OCI-M2 (cell line): ENCODE data around the gene DEXI.

Experiments
- DNase-seq: peaks from one replicate; lab custom pipeline; 2025; ENCODE audit not compliant: unreplicated experiment; lab: John Stamatoyannopoulos, UW

DEXI gene

GRCh38 chr16:10942352-10943063 lies at the start of gene DEXI:
DEXI (minus strand) TSS chr16:10942468; CDS start chr16:10942005, 463 bp downstream.
- peak; percentile 74 for DNase-seq

- DNase-seq, result no peak
These were observed 48.1 kb upstream of the DEXI start for GRCh38 chr16:10990378-10990777.

GRCh38 chr16:10989559-10989958 lies 47.3 kb upstream of the DEXI start:
- no peak for DNase-seq

DNA sequence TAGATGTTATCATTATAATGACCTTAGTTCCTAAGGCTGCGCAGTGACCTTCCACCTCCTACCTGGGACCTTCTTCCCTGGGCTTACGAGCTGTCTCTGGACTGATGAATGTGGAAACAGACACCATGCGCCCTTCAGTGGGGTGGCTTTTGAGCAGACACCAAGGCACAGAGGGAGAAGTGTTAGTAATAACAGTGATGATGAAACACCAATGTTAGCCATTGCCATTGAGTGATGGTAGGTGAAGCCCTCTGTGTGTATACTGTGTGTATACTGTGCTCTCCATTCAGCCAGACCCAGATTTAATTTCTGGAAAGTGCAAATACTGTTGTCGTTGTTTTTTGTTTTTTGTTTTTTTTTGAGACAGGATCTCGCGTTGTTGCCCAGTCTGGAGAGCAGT lies 46.6 kb upstream of the DEXI start:
- DNase-seq, result no peak

GRCh38 chr16:10988164-10988803 lies 46.0 kb upstream of the DEXI start:
- no peak for DNase-seq

- DNase-seq, result no peak
These were observed 45.3 kb upstream of the DEXI start for GRCh38 chr16:10987361-10988163.

- no peak for DNase-seq
These were observed 42.2 kb upstream of the DEXI start for GRCh38 chr16:10984509-10984908.

GRCh38 chr16:10983159-10983558 lies 40.9 kb upstream of the DEXI start:
- DNase-seq, result no peak

- no peak for DNase-seq
These were observed 40.3 kb upstream of the DEXI start for GRCh38 chr16:10982465-10983150.

- DNase-seq, result no peak
These were observed 39.5 kb upstream of the DEXI start for GRCh38 chr16:10981697-10982216.

GRCh38 chr16:10980813-10981212 lies 38.5 kb upstream of the DEXI start:
- no peak for DNase-seq

GRCh38 chr16:10979717-10980601 lies 37.7 kb upstream of the DEXI start:
- no peak for DNase-seq

GRCh38 chr16:10978871-10979446 lies 36.7 kb upstream of the DEXI start:
- no peak for DNase-seq

- no peak for DNase-seq
These were observed 35.9 kb upstream of the DEXI start for GRCh38 chr16:10978124-10978523.

DNA sequence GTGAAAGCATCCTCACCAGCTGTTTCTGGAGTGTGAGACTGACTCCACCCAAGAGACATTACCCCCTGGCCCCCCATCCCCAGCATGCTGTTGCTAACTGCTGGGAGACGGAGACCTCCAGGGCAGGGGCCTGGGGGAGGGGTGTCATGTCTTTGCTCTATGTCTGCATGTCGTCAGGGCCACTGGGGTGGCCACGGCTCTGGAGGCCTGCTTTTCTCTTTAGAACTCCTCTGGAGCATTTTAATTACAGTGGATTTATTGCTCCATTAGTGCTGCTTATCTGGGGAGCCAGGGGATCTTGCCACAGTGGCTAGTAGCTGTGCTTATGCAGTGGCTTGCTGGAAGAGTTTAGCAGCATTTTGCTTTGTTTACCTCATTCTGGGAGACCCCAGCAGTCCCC lies 34.4 kb upstream of the DEXI start:
- DNase-seq, result no peak

DNA sequence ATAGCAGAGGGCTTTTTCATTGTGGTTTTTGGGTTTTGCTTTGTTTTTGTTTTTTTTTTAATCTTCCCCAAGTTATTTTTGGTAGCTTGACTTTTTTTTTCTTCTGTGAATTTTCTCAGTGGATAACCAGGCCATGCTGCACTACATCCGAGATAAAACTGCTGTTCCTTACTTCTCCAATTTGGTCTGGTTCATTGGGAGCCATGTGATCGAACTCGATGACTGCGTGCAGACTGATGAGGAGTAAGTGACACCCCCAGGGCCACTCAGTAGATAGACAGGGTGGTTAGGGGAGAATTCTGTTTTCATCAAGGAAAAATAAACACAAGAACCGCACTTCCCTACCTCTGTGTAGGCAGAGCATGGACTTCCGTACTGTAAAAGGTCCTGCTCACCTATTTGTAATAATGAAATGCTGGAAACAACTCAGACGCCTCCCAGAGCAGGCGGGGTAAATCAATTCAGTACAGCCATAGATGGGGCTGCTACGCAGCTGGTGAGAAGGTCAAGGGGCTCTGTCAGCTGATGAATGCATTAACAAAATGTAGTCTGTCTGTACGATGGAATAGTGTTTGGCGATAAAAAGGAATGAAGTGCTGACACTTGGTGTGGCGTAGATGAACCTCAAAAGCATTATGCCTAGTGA lies 30.7 kb upstream of the DEXI start:
- DNase-seq, result peak; percentile 58

DNA sequence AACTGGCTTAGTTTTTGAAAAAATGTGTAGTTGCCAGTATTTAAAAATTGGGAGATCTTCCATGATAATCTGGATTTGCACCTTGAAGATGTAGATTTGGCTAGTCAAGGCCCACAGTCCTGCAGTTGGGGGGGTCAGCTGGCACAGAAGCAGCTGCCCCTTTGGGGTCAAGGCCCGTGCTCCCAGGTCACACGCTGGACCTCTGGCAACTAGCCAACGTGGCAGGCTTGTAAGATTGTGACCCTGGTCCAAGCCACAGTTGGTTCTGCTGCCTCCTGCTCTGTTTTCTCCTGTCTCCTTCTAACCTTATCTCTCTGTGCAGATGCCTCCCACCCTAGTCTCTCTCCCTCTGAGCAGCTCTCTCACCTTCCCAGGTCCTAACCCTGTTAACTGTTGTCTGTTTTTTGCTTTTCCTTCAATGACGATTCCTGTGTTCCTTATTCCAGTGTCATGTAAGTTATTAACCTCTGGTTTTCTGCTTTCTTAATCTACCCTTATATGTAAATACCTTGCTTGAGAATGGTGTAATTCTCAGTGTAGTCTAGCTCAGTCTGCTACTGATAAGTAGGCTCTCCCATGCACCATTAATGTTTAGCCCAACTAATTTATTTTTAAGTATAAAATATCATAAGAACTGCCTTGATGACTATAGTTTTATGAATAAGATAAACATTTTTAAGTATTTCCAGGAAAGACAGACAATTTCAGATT lies 30.0 kb upstream of the DEXI start:
- peak; percentile 62 for DNase-seq

DNA sequence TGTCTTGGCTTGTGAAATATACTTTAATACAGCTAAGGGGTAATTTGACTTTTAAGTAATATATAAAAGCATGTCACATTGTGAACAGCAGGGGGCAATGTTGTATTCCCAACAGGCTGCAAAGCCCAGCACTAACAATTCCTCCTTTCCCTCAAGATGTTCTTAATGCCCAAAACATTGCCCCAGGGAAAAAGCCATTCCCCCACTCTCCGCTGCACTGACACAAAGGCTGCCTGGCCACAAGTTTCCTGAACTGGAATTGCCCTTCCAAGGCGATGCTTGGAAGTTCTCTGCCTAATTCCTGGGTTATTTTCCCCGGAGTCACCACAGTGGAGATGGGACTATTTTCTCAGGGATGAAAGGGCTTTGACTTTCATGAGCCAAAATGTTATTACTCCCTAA lies 29.3 kb upstream of the DEXI start:
- no peak for DNase-seq

DNA sequence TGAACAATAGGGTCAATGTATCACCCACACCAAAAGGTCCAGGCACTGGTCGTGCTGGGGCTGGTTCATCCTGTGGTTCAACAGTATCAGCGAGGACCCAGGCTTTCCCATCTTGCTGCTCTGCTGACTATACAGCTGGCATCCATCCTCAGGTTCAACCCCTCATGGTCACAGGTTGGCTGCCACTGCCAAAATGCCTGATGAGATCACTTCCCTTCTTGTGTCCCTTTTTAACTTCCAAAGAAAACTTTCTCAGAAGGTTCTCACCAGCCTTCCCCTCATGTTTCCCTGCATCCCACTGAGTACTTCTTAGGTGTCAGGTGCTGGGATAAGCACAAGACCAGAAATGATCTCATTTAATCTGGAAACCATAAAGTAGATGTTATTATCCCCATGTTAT lies 27.8 kb upstream of the DEXI start:
- no peak for DNase-seq
